Brain pericyte (primary cell): ENCODE measurements around the gene LGALS9C.
"Not testable (repeated sequence)": the region's sequence is repeated elsewhere in the genome, so short reads cannot be mapped to it uniquely, and the experiment has no call there.

ENCODE experiments used
- DNase-seq: peaks from one replicate; pipeline ENCODE4 v3.0.0-alpha.2; 2012; ENCODE audit warnings: low read depth, low spot score

Gene LGALS9C

DNA sequence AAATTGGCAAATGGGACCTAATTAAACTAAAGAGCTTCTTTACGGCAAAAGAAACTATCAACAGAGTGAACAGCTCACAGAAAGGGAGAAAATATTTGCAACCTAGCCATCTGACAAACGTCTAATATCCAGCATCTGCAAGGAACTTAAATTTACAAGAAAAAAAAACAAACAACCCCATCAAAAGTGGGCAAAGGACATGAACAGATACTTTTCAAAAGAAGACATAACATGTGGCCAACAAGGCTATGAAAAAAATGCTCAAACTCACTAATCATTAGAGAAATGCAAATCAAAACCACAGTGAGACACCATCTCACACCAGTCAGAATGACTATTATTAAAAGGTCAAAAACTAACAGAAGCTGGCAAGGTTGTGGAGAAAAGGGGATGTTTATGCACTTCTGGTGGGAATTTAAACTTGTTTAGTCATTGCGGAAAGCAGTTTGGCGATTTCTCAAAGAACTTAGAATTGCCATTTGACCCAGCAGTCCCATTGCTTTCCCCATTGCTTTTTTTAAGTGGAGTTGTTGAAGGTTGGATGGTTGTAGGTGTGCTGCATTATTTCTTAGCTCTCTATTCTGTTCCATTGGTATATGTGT, 52.4 kb downstream of the LGALS9C start:
- DNase-seq: not testable (repeated sequence)

- DNase-seq: not testable (repeated sequence)
These were observed 53.8 kb downstream of the LGALS9C start for GRCh38 chr17:18530405-18530804.

DNA sequence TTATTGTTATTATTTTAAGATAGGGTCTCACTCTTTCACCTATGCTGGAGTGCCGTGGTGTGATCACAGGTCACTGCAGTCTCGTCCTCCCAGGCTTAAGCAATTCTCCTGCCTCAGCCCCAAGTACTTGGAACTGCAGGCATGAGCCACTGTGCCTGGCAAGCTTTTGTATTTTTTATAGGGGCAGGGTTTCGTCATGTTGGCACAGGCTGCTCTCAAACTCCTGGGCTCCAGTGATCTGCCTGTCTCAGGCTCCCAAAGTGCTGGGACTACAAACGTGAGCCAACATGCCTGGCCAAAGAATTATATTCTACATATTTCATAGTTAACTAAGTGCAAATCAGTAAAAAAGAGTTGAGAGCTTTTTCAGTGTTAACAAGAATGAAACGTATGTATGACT, 65.6 kb downstream of the LGALS9C start:
- not testable (repeated sequence) for DNase-seq

- not testable (repeated sequence) for DNase-seq
These were observed 66.3 kb downstream of the LGALS9C start for GRCh38 chr17:18542907-18543306.
